ENCODE data around the gene CIPC.

Gene CIPC

GRCh38 chr14:77142005-77142800 lies 44.1 kb downstream of the CIPC start:
- H3K27ac Mint-ChIP-seq = no peak overlapping the region
- peak overlapping the region; percentile 85 for H3K4me3 Mint-ChIP-seq
- H3K4me1 Mint-ChIP-seq = peaks cover 37% of the 10 kb centered on the region
- peaks cover 89% of the 10 kb centered on the region for H3K27me3 Mint-ChIP-seq (ENCODE audit: low read depth, poor library complexity)
- DNase-seq = no peak
- no peak for TF ChIP-seq CTCF (IDR thresholded peaks at IDR 0.05)
- no peaks in the 10 kb centered on the region for H3K36me3 Mint-ChIP-seq (ENCODE audit: low read depth)
- H3K9me3 Mint-ChIP-seq = no peaks in the 10 kb centered on the region

- H3K4me3 Mint-ChIP-seq = no peak overlapping the region
- no peak for DNase-seq
- H3K4me1 Mint-ChIP-seq = peaks cover 37% of the 10 kb centered on the region
- H3K9me3 Mint-ChIP-seq = no peaks in the 10 kb centered on the region
- H3K36me3 Mint-ChIP-seq (ENCODE audit: low read depth) = no peaks in the 10 kb centered on the region
- TF ChIP-seq CTCF (IDR thresholded peaks at IDR 0.05) = no peak
- H3K27me3 Mint-ChIP-seq (ENCODE audit: low read depth, poor library complexity) = peaks cover 82% of the 10 kb centered on the region
- no peak overlapping the region for H3K27ac Mint-ChIP-seq
These were observed 45.0 kb downstream of the CIPC start for GRCh38 chr14:77143071-77143470.

GRCh38 chr14:77144412-77145115 lies 46.5 kb downstream of the CIPC start:
- peaks cover 33% of the 10 kb centered on the region for H3K4me1 Mint-ChIP-seq
- no peak overlapping the region for H3K27ac Mint-ChIP-seq

GRCh38 chr14:77145975-77146740 lies 48.1 kb downstream of the CIPC start:
- no peak for TF ChIP-seq CTCF (IDR thresholded peaks at IDR 0.05)
- Mint-ChIP-seq H3K4me1 (peaks cover 24% of the 10 kb centered on the region), H3K27me3 (ENCODE audit: low read depth, poor library complexity) (peaks cover 57% of the 10 kb centered on the region), H3K27ac (no peak overlapping the region), H3K9me3 (no peaks in the 10 kb centered on the region), H3K36me3 (ENCODE audit: low read depth) (no peaks in the 10 kb centered on the region), H3K4me3 (no peak overlapping the region)
- no peak for DNase-seq

More at GRCh38 chr14:77144412-77145115, 46.5 kb downstream of the CIPC start:
- H3K4me3 Mint-ChIP-seq = no peak overlapping the region
- peaks cover 67% of the 10 kb centered on the region for H3K27me3 Mint-ChIP-seq (ENCODE audit: low read depth, poor library complexity)
- no peak for DNase-seq
- no peaks in the 10 kb centered on the region for H3K9me3 Mint-ChIP-seq
- H3K36me3 Mint-ChIP-seq (ENCODE audit: low read depth) = no peaks in the 10 kb centered on the region
- no peak for TF ChIP-seq CTCF (IDR thresholded peaks at IDR 0.05)

- H3K4me3 Mint-ChIP-seq = no peak overlapping the region
- peaks cover 43% of the 10 kb centered on the region for H3K27me3 Mint-ChIP-seq (ENCODE audit: low read depth, poor library complexity)
- H3K36me3 Mint-ChIP-seq (ENCODE audit: low read depth) = no peaks in the 10 kb centered on the region
- peaks cover 18% of the 10 kb centered on the region for H3K4me1 Mint-ChIP-seq
- no peak for DNase-seq
- no peak overlapping the region for H3K27ac Mint-ChIP-seq
- TF ChIP-seq CTCF (IDR thresholded peaks at IDR 0.05) = no peak
- no peaks in the 10 kb centered on the region for H3K9me3 Mint-ChIP-seq
These were observed 50.6 kb downstream of the CIPC start for GRCh38 chr14:77148510-77149231.
